HG02642 (cell line): Measurements from ENCODE around the gene CBY1.
A peak's percentile ranks its signal among the peaks of the same experiment; 100 is the strongest.
"Not testable (repeated sequence)": the region's sequence is repeated elsewhere in the genome, so short reads cannot be mapped to it uniquely, and the experiment has no call there.

Experiments used
- ATAC-seq: cut with Tn5 transposase; IDR thresholded peaks from one replicate; pipeline ENCODE4 v1.9.1; 2021; ENCODE audit warnings: mild to moderate bottlenecking; ENCODE audit not compliant: unreplicated experiment, poor library complexity

Gene CBY1

DNA sequence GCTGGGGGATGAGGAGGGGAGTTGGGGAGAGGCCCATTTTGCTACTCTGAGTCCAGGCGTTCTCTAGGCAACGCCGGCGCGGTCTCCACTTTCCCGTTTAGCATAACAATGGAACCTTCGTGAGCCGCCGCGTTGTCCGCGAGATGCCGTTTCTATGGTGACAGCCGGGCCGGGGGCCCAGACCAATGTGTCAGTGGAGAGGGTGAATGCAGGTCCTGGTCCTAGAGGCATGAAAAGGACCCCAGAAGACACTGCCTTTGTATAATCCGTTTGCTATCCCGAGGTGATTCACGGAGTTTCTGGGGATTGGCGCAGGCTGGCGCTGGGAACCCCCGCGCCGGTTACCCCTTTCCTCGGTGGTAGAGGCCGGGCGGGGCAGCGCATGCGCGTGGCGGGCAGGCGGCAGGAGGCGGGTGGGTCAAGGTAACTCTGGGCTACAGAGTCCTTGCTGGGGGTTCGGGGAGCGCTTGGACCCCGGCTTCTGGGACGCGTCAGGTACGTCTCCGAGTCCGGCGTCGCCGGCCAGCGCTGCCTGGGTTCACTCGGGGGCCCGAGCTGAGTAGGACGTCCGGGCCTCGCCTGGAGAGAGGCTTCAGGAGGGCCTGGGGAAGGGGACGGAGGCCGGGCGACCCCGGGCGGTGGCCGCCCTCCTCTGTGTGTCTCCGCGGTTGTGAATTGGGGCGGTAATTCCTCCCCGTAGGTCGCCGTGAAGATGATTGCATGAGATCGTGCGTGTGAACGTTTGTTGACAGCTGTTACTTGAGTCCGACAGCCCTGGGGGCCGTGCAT, at the start of gene CBY1, which contains the start of gene FAM227A:
TSS of gene CBY1 (plus strand) at position 383 of the 789 bp plus-strand sequence. CDS start 11,417 bp downstream, outside the sequence.
TSS of gene FAM227A (minus strand) at position 137 of the 789 bp plus-strand sequence. CDS start 6,224 bp downstream, outside the sequence.
- peak; percentile 89 for ATAC-seq

DNA sequence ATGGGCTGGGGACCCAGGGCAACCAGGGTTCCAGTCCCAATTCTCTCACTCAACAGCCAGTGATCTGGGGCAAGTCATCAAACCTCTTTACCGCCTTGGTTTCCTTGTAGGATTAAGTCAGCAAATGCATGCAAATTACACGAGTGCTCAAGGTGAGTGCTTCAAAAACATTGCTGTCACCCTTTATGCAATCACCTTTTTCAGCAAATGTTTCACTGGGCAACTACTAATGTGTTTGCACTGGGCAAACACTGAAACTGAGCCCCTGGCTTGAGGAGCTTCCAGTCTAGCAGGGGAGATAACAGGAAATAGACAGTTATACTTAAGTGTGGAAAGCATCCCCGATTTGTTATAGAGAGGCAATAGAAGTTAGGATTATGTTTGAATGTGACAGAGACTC, 48.8 kb upstream of the CBY1 start:
- no peak for ATAC-seq

DNA sequence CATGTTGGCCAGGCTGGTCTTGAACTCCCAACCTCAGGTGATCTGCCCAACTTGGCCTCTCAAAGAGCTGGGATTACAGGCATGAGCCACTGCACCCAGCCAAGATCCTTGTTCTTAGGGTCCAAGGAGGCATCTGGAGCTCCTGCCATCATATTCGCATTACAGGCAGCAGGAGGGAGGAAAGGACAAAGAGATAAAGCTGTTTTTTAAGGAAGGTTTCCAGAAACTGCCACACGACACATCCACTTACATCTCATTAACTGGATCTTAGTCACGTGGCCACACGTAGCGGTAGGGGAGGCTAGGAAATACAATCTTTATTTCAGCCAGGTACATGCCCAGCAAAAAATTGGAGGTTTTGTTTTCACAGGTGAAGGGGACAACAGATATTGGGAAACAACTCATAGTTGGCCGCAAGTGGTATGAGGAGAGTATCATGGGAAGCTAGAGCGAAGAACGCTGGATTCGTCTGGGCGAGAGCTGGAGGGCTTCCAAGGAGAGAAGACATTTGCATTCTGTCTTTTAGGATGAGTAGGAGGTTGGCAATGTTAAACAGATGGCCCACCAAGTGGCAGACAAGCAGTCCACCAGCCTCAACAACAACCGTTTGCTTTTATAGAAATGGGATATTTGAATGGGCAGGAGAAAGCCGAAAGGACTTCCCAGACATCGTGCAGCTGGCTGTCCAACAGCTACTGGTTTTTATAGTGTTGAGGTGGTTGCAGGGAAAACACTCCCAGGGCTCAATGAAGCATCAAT, 47.3 kb upstream of the CBY1 start:
- ATAC-seq = no peak

DNA sequence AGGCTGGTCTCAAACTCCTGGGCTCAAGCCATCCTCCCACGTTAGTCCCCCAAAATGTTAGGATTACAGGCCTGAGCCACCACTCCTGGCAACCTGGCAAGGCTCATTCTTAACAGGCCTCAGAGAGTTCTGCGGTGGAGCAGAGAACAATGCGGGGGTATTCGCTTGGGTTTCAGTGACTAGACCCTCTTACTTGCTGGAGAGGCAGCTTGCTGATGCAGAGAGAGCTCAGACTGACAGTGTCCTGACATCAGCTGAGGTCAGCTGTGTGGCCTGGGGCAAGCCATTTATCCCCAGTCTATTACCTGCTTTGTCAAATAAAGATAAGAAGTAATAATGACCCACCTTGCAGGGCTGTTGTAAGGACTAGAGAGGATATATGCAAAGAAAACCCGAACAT, 46.2 kb upstream of the CBY1 start:
- ATAC-seq = no peak

DNA sequence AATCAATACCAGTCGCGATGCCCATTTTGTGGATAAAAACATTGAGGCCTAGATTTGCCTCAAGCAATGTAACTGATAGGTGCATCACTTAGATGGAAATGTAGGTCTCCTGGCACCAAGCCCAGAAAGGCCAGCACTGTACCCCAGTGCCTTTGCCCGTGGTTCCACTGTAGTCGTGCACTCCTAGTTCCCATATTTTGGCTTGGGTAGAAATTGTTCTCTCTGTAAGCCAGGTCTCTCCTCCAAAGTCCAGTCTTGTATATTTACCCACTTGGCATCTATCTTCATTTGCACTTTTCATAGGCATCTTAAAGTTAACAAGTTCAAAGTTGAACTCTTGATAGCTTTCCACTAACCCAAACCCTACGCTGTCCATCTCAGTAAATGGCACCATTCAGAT, 44.9 kb upstream of the CBY1 start:
- ATAC-seq = no peak

DNA sequence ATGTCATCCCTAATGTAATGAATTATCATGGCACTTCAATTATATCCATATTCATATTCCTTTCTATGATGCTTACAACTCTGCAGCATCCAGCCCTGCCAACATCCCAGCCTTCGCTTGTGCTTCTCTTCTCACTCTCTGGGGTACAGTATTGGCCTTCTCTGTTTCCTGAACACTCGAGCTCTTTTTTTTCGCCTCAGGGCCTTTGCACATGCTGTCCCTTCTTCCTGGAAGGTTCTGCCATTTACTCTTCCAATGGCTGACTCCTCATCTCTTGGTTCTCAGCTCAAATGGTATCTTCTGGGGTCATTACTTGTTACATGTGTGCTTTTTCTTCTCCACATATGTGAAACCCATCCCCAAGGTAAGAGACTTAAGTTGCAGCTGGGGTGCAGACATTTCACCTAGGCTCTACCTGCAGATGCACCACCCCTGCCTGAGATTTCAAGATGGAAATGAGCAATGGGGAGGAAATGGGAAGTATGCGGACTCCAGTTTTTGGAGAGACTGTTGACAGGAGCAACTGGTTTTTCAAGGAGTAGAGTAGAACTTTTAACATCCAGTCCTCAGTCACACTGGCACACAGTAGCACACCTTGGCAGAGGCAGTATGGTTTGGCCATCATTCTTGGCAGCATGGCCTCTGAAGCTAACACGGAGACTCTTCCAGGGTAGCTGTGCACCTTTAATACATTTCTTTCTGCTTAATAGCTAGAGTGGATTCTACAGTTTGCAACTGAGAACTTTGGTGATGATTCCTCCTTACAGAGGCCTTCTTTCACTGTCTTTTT, 44.0 kb upstream of the CBY1 start:
- ATAC-seq = no peak

DNA sequence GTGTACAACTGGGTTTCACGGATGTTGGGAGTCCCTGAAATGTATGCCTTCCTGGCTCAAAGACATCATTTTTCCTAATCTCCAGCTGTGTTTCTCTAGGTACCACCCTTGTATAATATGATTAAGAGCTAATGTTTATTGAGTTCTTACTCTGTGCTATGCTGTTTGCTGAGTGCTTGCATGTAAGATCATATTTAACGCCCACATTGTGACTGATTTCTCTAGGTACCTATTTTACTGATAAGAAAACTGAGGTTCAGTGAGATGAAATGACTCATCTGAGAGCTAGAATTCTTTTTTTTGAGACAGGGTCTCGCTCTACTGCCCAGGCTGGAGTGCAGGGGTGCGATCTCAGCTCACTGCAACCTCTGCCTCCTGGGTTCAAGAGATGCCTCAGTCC, 42.9 kb upstream of the CBY1 start:
- ATAC-seq = no peak

DNA sequence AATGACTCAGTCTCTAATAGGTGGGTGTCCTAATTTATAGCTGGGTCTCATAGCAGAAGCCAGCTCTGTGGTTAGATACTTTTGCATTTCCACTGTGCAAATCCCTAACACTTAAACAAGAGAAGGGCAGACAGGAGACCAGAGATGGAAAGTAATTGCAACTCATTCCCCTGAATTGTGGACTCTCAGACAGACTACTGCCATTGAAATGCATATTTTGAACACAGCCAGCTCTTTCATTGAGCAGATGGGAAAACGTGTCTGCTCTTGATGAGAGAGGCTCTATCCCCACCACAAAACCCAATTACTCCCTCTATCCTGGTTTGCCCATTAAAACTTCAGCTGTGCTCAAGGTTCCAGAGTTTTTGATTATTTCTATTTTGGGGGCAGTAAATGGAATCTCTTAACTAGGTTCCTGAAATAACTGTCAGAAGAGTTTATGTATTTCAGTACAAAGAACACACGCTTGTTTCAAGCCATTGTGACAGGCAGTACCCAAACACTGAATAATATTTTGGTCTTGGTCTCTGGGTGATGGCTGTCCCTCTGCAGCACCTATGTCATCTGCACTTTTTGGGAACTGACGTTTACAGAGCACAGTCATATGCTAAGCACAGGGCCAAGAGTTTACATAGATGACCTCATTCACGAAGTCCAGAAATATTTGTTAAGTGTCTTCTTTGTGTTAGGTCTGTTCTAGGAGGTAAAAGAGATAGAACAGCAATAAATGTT, 41.9 kb upstream of the CBY1 start:
- ATAC-seq = no peak

DNA sequence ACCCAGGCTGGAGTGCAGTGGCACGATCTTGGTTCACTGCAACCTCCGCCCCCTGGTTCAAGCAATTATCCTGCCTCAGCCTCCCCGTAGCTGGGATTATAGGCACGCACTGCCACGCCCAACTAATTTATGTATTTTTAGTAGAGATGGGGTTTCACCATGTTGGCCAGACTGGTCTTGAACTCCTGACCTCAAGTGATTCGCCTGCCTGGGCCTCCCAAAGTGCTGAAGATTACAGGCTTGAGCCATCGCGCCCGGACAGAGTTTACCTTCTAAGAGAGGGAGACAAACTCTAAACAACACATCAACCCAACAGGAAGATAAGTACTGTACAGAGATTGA, 41.4 kb upstream of the CBY1 start:
- ATAC-seq = not testable (repeated sequence)

DNA sequence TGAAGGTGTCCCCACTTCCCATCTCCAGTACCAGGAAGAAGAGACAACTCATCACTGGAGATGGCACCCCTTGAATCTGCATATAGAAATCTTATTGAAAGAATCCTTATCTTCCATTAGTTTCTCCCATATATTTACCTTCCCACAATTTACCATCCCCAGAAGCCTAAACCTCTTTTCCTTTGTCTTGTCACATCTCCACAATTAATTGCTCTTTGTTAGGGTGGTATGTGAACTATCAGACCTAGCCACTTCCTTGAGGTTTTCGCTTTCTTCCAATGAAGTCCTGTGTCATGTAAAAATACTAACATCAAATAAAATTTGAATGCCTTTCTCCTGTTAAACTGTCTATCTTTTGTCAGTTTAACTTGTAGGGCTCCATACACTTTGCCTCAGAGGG, 38.2 kb upstream of the CBY1 start:
- no peak for ATAC-seq

DNA sequence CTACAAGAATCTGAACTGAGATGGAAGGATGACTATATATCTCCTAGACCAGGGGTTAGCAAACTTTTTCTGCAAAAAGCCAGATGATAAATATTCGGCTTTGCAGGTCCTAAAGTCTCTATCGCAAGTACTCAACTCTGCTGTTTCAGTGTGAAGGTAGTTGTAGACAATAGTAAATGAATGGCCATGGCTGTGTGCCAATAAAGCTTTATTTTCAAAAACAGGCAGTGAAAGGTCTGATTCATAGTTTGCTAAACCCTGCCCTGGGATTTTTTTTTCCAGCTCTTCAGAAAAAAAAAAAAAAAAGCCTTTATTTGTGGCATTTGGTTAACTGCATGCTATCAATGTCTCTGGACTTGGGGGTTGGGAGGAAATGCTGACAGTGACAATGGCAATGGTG, 37.8 kb upstream of the CBY1 start:
- no peak for ATAC-seq

DNA sequence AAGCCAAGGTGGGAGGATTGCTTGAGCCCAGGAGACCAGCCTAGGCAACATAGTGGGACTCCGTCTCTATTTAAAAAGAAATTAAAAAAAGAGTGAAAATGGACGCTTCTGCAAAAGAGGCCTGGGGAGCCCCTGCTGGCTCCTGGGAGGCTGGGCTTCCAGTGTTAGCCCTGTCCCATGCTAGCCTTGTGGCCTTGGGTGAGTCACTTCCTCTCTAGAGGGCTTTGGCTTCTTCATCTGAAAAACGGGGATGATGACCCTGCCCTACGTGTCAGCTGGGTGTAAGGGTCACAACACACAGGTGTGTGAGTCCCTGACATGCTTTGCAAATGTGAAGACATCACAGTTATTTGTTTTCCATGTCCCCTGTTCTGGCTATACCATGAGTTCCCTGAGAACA, 33.1 kb upstream of the CBY1 start:
- ATAC-seq = no peak

DNA sequence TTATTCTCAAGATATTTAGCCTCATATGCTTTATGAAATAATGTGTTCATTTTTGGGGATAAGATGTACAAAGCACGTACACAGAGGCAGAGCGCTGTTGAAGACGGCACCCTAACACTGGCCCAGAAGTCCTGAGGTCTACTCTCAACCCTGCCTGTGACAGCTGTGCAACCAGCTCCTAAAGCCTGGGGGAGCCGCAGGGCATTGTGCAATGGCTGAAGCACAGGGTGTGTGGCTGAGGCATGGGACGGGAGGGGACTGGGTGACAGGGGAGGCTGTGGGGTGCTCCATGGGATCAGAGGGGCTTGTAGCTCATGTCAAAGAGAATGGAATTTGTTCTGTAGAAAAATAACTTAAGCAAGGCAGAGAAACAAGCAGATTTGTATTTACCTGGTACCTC, 28.0 kb upstream of the CBY1 start:
- no peak for ATAC-seq

DNA sequence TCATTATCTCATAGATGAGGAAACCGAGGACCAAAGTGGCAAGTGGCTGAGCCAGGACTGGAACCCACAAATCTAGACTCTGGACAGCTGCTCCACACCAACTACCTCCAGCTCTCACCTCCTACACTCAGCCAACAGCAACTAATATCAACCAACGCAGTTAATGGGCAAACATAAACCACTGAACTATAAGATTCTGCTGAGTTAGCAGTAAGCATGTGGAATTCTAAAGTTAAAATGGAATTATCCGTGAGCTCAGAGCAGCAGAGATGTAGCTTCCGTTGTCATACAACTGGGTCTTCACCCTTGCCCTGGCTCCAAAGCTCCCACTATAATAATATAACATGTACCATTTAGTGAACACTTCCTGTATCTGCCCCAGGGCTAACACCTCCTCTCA, 27.3 kb upstream of the CBY1 start:
- no peak for ATAC-seq

DNA sequence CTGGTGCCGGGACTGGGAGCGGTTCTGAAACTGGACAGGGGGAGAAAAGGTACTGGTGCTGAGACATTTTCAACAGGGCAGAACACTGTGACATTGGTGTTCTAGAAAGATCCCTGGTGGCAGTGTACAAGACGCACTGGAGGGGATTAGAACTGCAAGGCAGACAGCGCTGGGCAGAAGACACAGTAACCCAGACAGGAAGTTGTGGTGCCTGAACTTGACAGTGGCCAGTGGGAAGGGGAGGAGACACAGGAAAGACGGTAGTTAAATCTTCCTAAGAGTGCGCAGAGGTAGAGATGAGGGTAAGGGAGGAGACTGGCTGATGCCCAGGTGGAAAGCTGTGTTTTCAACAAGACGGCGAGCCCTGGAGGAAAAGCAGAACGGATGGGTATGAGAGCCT, 24.7 kb upstream of the CBY1 start:
- no peak for ATAC-seq

DNA sequence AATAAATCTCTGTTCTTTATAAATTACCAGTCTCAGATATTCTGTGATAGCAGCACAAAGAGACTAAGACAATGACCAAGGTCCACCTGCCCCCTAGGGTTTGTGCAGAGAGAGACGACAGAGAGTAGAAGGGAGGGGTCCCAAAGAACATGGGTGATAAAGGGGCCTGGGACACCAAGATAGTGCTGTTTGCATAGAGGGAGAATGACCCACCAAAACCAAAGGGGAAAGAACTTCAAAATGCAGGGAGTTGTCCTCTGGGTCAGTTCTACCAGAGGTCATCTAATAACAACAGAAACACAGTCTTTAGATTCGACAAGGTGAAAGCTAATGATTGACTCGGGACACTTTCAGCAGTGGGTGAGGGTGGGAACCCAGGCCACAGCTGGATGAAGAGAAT, 23.9 kb upstream of the CBY1 start:
- ATAC-seq = no peak

DNA sequence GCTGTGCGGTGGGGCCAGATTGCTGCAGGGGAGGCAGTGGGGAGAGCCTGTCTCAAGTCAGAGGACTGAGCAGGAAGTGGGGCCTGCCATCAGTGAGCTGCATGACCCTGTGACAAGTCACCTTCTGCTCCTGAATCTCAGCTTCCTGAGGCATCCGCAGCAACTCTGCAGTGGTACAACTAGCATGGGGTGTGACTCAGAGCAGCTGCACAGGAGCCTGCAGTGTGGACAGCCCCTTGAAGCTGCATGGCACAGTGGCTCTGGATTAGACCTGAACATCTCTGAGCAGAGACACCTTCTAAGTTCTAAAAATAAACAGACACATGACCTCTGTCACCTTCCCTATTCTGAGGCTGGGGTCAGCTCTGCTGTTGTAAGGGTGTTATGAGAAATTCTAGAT, 18.2 kb upstream of the CBY1 start:
- ATAC-seq = no peak

DNA sequence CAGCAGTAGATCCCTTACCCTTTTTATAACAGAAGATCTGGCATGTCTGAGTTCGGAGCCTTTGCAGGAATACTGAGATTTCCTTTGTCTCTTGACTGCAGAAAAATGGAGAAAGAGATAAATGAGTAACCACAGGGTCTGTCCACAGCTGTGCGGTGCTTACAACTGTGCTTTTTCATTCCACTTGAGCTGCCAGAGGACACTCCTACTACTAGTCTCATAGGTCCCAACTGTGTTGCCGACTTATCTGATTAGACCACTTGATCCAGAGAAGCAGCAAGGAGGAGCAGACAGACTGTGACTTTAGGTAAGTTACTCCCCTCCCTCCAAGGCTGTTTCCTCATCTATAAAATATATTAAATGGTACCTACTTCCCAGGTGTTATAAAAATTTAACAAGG, 17.7 kb upstream of the CBY1 start:
- ATAC-seq = no peak

DNA sequence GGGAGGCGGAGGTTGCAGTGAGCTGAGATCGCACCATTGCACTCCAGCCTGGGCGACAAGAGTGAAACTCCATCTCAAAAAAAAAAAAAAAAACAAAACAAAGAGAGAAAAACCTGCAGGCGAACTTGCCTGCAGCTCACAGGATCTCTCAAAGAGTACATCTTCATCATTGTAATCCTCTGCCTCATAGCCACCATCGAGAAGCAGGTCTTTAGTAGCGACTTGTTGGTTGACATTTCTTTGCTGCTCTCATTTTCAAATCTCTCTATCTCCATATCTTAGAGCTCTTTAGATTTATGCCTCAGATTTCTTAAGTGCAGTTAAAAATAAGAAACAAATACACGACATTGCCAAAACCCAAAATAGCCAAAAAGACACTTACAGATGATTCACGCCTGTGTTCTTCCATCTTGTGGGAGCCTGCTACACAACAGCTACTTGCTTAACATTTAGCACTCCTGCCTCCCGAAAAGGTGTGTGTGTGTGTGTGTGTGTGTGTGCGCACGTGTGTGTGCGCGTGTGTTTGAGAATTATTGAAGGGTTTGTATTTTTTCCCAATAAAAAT, 14.9 kb upstream of the CBY1 start:
- ATAC-seq = no peak

DNA sequence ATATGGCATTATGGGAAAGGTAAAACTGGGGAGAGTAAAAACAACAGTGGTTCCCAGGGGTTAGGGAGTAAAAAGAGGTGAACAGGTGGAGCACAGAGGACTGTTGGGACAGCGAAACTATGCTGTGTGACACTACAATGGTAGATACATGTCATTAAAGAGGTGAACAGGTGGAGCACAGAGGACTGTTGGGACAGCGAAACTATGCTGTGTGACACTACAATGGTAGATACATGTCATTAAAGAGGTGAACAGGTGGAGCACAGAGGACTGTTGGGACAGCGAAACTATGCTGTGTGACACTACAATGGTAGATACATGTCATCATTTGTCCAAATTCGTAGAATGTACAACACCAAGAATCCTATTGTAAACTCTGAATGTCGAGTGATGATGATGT, 12.2 kb upstream of the CBY1 start:
- not testable (repeated sequence) for ATAC-seq
